ENCODE measurements around the gene RSAD2.

DNA sequence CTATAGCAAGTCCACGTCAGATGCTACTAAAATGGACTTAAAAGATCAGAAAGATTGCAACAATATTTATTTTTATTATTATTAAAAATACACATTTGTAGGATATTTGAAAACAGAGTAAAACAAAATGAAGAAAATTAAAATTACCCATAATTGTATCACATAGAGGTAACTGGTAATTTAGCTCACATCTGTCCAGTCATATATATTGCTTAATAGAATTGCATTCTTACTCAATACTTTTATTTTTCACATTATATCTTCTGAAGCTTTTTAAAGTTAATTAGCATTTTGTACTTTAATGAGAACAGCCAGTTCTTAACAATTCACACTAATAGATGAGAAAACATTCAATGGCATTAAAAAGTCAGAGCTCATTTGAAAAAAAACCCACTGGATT, 28.1 kb downstream of the RSAD2 start:
- no peak for TF ChIP-seq EZH2 (IDR thresholded peaks at IDR 0.05; ENCODE audit: borderline replicate concordance, low read length)
- TF ChIP-seq, protein P1, sequence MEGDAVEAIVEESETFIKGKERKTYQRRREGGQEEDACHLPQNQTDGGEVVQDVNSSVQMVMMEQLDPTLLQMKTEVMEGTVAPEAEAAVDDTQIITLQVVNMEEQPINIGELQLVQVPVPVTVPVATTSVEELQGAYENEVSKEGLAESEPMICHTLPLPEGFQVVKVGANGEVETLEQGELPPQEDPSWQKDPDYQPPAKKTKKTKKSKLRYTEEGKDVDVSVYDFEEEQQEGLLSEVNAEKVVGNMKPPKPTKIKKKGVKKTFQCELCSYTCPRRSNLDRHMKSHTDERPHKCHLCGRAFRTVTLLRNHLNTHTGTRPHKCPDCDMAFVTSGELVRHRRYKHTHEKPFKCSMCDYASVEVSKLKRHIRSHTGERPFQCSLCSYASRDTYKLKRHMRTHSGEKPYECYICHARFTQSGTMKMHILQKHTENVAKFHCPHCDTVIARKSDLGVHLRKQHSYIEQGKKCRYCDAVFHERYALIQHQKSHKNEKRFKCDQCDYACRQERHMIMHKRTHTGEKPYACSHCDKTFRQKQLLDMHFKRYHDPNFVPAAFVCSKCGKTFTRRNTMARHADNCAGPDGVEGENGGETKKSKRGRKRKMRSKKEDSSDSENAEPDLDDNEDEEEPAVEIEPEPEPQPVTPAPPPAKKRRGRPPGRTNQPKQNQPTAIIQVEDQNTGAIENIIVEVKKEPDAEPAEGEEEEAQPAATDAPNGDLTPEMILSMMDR (IDR thresholded peaks at IDR 0.05; ENCODE audit: low read length): no peak
